ENCODE measurements around the gene PTGES3L. TPM values are rescaled to one million over a fixed set of nuclear protein-coding genes. Genes with fewer than 3 reads are reported as not detected.

The PTGES3L gene
- total RNA-seq, 1 experiment from 2014 or later, result 0.74 TPM

DNA sequence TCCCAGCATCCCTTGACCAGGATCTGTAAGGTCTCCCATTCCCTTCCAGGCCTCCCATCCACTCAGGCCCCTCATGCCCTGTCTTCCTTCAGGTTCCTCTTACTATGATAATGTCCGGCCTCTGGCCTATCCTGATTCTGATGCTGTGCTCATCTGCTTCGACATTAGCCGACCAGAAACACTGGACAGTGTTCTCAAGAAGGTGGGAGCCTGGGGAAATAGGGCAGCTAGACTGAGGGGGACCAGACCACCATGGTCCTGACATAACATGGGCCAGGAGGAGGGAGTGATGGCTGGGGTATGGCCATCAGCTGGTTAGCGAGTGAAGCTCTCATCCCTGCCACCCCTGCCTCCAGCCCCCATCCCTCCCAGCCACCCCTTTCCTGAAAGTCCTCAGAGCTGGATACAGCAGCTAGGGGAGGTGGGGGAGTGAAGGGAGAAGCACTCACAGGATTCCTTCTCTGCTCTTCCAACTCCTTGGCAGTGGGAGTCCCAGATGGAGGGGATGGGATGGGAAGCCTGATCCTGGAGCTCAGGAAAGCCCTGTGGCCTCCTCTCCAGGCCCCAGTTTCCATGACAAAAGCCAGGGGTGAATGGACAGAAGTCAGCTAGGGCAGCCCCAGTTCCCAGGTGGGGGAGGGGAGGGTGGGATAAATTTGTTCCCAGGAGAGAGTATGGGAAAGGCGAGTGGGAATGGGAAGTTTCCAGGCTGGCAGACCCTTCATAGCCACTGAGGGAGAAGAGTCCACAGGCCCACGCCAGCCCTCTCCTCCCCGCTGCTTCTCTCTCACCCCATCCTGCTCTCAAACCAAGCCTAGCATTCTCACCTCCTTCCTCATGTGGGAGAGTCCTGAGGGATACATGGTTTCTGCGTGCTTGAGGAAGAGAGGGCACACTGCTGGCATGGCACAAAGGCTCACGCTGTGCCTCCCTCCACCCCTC is 47.5 kb upstream of the PTGES3L start:
- ATAC-seq (no peak), DNase-seq (ENCODE audit: low read depth, low spot score) (no peak)
- TF ChIP-seq, protein P1, sequence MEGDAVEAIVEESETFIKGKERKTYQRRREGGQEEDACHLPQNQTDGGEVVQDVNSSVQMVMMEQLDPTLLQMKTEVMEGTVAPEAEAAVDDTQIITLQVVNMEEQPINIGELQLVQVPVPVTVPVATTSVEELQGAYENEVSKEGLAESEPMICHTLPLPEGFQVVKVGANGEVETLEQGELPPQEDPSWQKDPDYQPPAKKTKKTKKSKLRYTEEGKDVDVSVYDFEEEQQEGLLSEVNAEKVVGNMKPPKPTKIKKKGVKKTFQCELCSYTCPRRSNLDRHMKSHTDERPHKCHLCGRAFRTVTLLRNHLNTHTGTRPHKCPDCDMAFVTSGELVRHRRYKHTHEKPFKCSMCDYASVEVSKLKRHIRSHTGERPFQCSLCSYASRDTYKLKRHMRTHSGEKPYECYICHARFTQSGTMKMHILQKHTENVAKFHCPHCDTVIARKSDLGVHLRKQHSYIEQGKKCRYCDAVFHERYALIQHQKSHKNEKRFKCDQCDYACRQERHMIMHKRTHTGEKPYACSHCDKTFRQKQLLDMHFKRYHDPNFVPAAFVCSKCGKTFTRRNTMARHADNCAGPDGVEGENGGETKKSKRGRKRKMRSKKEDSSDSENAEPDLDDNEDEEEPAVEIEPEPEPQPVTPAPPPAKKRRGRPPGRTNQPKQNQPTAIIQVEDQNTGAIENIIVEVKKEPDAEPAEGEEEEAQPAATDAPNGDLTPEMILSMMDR (IDR thresholded peaks at IDR 0.05), result no peak
- TF ChIP-seq POLR2AphosphoS5 (IDR thresholded peaks at IDR 0.05; ENCODE audit: low read depth, low read length), result no peak
- TF ChIP-seq SIN3A (IDR thresholded peaks at IDR 0.05; ENCODE audit: borderline replicate concordance, insufficient read depth, low read depth, low read length), result no peak
- TF ChIP-seq, protein P2, sequence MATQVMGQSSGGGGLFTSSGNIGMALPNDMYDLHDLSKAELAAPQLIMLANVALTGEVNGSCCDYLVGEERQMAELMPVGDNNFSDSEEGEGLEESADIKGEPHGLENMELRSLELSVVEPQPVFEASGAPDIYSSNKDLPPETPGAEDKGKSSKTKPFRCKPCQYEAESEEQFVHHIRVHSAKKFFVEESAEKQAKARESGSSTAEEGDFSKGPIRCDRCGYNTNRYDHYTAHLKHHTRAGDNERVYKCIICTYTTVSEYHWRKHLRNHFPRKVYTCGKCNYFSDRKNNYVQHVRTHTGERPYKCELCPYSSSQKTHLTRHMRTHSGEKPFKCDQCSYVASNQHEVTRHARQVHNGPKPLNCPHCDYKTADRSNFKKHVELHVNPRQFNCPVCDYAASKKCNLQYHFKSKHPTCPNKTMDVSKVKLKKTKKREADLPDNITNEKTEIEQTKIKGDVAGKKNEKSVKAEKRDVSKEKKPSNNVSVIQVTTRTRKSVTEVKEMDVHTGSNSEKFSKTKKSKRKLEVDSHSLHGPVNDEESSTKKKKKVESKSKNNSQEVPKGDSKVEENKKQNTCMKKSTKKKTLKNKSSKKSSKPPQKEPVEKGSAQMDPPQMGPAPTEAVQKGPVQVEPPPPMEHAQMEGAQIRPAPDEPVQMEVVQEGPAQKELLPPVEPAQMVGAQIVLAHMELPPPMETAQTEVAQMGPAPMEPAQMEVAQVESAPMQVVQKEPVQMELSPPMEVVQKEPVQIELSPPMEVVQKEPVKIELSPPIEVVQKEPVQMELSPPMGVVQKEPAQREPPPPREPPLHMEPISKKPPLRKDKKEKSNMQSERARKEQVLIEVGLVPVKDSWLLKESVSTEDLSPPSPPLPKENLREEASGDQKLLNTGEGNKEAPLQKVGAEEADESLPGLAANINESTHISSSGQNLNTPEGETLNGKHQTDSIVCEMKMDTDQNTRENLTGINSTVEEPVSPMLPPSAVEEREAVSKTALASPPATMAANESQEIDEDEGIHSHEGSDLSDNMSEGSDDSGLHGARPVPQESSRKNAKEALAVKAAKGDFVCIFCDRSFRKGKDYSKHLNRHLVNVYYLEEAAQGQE (IDR thresholded peaks at IDR 0.05; ENCODE audit: insufficient read depth in 1 of 2, low read depth in 2 of 2, low read length in 1 of 2), result no peak
- TF ChIP-seq TCF7L2 (IDR thresholded peaks at IDR 0.05; ENCODE audit: low read depth, low read length), result no peak
- no peak overlapping the region for H3K27ac ChIP-seq (ENCODE audit: low read length)
- H3K9me3 ChIP-seq (ENCODE audit: control insufficient read depth, insufficient read depth, low read depth, low read length), result no peaks in the 10 kb centered on the region
- no TSS peak for BruUV-seq (replicated peaks)
- H3K4me3 ChIP-seq (ENCODE audit: low read depth in 2 of 2, low read length in 2 of 2), result no peak overlapping the region
- H3K4me1 ChIP-seq (ENCODE audit: control insufficient read depth, insufficient read depth, low read length), result no peaks in the 10 kb centered on the region
- intact Hi-C loops (cut with micrococcal nuclease; ENCODE audit: unreplicated experiment) (no loop called here), in situ Hi-C loops (cut with HindIII; ENCODE audit: low pct_unique_long_range_greater_than_20kb, low sequenced_read_pairs) (no loop called here)
- POLR2A ChIA-PET, result no interaction called here
- no peaks in the 10 kb centered on the region for H3K36me3 ChIP-seq (ENCODE audit: control insufficient read depth, insufficient read depth, low read length)
- CTCF ChIA-PET, result no interaction called here
- H3K27me3 ChIP-seq (ENCODE audit: control insufficient read depth, insufficient read depth, low read length), result no peaks in the 10 kb centered on the region

DNA sequence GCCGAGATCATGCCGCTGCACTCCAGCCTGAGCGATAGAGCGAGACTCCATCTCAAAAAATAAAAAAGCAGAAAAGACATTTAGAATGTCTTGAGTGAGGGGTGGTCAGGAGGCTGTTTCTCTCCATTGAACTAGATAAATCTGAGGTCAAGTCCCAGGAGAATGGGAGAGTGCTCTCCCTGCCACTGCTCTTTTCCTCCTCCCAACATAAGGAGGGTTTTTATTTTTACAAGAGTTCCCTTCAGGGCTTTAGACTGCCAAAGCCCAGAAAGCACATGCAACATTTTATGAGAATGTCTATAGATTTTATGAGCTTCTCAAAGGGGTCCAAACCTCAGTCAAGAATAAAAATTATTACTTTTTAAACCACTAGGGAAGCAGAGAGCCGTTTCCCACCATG is 46.7 kb upstream of the PTGES3L start:
- H3K36me3 ChIP-seq (ENCODE audit: control insufficient read depth, insufficient read depth, low read length), result no peaks in the 10 kb centered on the region; the same call in 1 of the 2 replicates
- POLR2A ChIA-PET, result no interaction called here
- DNase-seq (ENCODE audit: low read depth, low spot score) (no peak), ATAC-seq (no peak)
- no TSS peak for BruUV-seq (replicated peaks)
- CTCF ChIA-PET, result no interaction called here
- no peak overlapping the region for H3K27ac ChIP-seq (ENCODE audit: low read length)
- H3K4me1 ChIP-seq (ENCODE audit: control insufficient read depth, insufficient read depth, low read length), result no peaks in the 10 kb centered on the region
- H3K9me3 ChIP-seq (ENCODE audit: control insufficient read depth, insufficient read depth, low read depth, low read length), result no peaks in the 10 kb centered on the region
- TF ChIP-seq TCF7L2 (IDR thresholded peaks at IDR 0.05; ENCODE audit: low read depth, low read length) (no peak), POLR2AphosphoS5 (IDR thresholded peaks at IDR 0.05; ENCODE audit: low read depth, low read length) (no peak), SIN3A (IDR thresholded peaks at IDR 0.05; ENCODE audit: borderline replicate concordance, insufficient read depth, low read depth, low read length) (no peak)
- TF ChIP-seq, protein P1 (IDR thresholded peaks at IDR 0.05), result no peak
- TF ChIP-seq, protein P2 (IDR thresholded peaks at IDR 0.05; ENCODE audit: insufficient read depth in 1 of 2, low read depth in 2 of 2, low read length in 1 of 2), result no peak
- no peaks in the 10 kb centered on the region for H3K27me3 ChIP-seq (ENCODE audit: control insufficient read depth, insufficient read depth, low read length)
- H3K4me3 ChIP-seq (ENCODE audit: low read depth in 2 of 2, low read length in 2 of 2), result no peak overlapping the region
- intact Hi-C loops (cut with micrococcal nuclease; ENCODE audit: unreplicated experiment) (no loop called here), in situ Hi-C loops (cut with HindIII; ENCODE audit: low pct_unique_long_range_greater_than_20kb, low sequenced_read_pairs) (no loop called here)
